Testis (tissue), 2 donors: ENCODE data around the gene TNKS1BP1.

Experiments used
- POLR2A ChIP-seq: fragments of 450-650 bp; IDR thresholded peaks from one replicate; pipeline ENCODE4 v1.6.1; 2017; ENCODE audit warnings: antibody characterized with exemption, mild to moderate bottlenecking, moderate library complexity
- TF ChIP-seq, protein P1 (sequence below), 3 experiments: fragments of 450-650 bp in 2 of 3; fragments of 200-600 bp in 1 of 3; sonication (generic) in 1 of 3; IDR thresholded peaks; one replicate each; pipeline ENCODE4 v1.5.1; 2016 to 2019; ENCODE audit warnings: antibody characterized with exemption in 3 of 3, mild to moderate bottlenecking in 2 of 3, moderate library complexity in 1 of 3

DNA sequence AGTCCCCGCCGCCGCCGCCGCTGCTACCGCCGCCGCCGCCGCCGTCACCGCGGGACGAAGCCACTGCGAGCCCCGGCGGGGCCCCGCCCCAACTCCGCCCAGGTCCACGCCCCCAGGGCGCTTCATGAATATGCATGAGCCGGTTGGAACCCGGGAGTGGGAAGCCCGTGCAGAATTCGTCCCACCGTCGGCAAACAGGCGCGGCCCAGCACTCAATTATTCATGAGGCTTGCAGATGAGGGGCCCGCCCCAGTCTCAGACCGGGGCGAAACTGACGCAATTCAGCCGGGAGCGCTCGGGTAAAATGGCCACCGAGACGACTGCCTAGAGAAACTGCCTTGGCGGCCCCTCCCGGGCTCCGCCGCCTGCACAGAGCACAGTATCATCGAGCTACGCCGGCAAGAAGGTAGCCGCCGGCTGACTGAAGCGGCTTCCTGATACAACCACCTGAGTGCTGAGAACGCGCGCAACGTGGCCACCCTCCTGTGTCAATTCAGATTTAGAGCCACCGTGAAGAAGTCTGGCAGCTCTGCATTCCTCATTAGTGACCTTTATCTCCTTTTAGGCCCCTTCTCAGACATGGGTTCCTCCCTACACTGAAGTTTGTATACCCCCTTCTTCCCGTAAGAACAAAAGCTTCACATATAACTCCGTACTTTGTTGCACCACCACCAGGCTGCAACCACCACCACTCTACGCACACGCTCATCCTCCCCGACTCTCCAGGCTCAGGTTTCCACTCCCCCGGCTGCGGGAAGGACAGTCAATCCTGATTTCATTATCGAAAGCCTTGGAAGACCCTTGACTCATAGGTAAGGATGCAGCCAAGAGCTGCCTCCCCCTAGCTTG is at the start of gene TNKS1BP1:
- TF ChIP-seq, protein P1, sequence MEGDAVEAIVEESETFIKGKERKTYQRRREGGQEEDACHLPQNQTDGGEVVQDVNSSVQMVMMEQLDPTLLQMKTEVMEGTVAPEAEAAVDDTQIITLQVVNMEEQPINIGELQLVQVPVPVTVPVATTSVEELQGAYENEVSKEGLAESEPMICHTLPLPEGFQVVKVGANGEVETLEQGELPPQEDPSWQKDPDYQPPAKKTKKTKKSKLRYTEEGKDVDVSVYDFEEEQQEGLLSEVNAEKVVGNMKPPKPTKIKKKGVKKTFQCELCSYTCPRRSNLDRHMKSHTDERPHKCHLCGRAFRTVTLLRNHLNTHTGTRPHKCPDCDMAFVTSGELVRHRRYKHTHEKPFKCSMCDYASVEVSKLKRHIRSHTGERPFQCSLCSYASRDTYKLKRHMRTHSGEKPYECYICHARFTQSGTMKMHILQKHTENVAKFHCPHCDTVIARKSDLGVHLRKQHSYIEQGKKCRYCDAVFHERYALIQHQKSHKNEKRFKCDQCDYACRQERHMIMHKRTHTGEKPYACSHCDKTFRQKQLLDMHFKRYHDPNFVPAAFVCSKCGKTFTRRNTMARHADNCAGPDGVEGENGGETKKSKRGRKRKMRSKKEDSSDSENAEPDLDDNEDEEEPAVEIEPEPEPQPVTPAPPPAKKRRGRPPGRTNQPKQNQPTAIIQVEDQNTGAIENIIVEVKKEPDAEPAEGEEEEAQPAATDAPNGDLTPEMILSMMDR (IDR thresholded peaks at IDR 0.05), result peak in 1 of 3 experiments; percentile 3
- TF ChIP-seq POLR2A, result peak; percentile 11
